Caki2 (cell line): ENCODE measurements around the gene TMEM120B. TPM values are rescaled to one million over a fixed set of nuclear protein-coding genes. Genes with fewer than 3 reads are reported as not detected.
"Not testable (repeated sequence)": the region's sequence is repeated elsewhere in the genome, so short reads cannot be mapped to it uniquely, and the experiment has no call there.

ENCODE experiments used
- DNase-seq: peaks from one replicate; pipeline ENCODE4 v3.0.0-alpha.2; 2015; ENCODE audit warnings: low read depth
- in situ Hi-C: cut with HindIII; loops from 2 replicates; pipeline ENCODE4 v1.10.0; 2016; ENCODE audit warnings: low sequenced_read_pairs, low pct_unique_long_range_greater_than_20kb, mixed read lengths
- total RNA-seq: library from RNA; depleted of rRNA; stranded (reverse); fragments of >200 nt; shearing (Covaris generic); gene quantifications from 2 replicates; pipeline ENCODE4 v1.2.3, GENCODE V29; 2014; ENCODE audit warnings: low replicate concordance

TMEM120B gene
- total RNA-seq, 1 experiment from 2014 or later: 9.6 TPM

GRCh38 chr12:121781998-121782979 lies 69.7 kb downstream of the TMEM120B start:
- no peak for DNase-seq
- in situ Hi-C loops: no loop called here

DNA sequence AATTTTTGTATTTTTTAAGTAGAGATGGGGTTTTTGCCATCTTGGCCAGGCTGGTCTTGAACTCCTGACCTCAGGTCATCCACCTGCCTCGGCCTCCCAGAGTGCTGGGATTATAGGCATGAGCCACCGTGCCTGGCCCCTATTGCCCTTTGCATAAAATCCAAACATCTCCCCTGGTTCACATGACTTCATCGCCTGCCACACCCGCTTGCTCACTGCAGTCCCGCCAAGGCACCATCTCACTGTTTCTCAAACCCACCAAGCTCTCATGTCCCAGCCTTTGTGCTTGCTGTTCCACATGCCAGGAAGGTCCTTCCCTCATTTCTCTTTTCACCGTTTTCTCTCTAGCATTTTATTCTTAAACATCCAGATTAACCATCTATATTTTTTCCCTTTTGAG lies 71.2 kb downstream of the TMEM120B start:
- peak; percentile 63 for DNase-seq
- in situ Hi-C loops: no loop called here

DNA sequence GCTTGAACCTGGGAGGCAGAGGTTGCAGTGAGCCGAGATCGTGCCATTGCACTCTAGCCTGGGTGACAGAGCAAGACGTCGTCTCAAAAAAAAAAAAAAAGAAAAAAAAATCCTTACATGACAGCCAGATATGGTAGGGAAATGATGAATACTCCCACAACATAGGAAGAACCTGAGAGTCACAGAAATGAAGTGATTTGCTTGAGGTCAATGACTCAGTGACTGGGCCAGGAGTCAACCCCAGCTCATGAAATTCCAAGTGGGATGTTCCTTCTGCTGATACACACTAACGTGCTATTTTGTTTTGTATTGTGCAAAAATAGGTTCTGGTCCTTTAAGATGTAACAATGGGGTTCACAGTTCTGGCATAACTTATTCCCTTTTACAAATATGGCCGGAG lies 71.9 kb downstream of the TMEM120B start:
- DNase-seq: peak; percentile 89
- in situ Hi-C loops: no loop called here

- in situ Hi-C loops: no loop called here
- DNase-seq: peak; percentile 95
Observed at GRCh38 chr12:121786440-121786825, 73.9 kb downstream of the TMEM120B start.

DNA sequence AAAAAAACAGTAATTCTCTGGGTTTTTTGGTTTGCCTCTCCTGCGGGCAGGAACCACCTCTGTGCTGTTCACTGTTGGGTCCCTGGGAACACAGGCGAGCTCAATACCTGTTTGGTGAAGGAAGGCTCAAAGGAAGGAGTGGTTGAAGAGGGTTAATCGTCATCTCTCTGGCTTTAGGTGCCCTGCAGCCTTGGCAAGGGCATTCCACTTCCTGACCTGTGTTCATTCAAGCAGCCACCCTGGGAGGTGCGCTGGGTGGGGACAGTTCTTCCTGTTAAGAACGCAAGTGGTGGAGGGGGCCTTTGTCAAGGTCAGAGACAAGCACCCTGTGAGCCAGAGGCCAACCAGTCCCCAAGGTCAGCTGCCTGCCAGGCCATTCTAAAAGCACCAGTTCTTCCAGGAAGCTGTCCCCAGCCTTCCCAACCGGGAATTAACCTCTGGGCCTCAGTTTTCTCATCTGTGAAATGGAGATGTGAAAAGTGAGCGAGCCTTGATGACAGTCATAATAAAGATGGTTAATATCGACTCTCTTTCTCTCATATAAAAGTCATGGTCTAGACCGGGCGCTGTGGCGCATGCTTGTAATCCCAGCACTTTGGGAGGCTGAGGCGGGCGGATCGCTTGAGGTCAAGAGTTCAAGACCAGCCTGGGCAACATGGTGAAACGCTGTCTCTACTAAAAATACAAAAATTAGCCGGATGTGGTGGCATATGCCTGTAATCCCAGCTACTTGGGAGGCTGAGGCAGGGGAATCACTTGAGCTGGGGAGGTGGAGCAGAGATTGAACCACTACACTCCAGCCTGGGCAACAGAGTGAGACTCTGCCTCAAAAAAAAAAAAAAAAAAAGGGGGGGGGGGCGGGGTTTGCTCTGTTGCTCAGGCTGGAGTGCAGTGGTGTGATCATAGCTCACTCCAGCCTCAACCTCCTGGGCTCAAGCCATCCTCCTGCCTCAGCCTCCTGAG lies 74.8 kb downstream of the TMEM120B start:
- DNase-seq: no peak
- in situ Hi-C loops: no loop called here

GRCh38 chr12:121788176-121788818 lies 75.7 kb downstream of the TMEM120B start:
- DNase-seq: no peak
- in situ Hi-C loops: no loop called here

- in situ Hi-C loops: no loop called here
- no peak for DNase-seq
Observed at GRCh38 chr12:121789233-121789781, 76.8 kb downstream of the TMEM120B start.

- peak; percentile 85 for DNase-seq
- in situ Hi-C loops: no loop called here
Observed at GRCh38 chr12:121789800-121790728, 77.5 kb downstream of the TMEM120B start.

DNA sequence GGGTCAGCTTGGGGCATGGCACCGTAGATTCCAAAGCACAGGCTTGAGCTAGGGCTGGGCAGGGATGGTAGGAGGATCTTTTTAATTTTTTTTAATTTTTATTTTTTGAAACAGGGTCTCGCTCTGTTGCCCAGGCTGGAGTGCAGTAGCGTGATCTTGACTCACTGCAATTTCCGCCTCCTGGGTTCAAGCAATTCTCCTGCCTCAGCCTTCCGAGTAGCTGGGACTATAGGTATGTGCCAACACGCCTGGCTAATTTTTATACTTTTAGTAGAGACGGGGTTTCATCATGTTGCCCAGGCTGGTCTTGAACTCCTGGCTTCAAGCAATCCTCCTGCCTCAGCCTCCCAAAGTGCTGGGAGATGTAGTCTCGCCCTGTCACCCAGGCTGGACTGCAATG lies 78.2 kb downstream of the TMEM120B start:
- in situ Hi-C loops, DNase-seq: not testable (repeated sequence)

GRCh38 chr12:121791671-121792551 lies 79.4 kb downstream of the TMEM120B start:
- in situ Hi-C loops: no loop called here

DNA sequence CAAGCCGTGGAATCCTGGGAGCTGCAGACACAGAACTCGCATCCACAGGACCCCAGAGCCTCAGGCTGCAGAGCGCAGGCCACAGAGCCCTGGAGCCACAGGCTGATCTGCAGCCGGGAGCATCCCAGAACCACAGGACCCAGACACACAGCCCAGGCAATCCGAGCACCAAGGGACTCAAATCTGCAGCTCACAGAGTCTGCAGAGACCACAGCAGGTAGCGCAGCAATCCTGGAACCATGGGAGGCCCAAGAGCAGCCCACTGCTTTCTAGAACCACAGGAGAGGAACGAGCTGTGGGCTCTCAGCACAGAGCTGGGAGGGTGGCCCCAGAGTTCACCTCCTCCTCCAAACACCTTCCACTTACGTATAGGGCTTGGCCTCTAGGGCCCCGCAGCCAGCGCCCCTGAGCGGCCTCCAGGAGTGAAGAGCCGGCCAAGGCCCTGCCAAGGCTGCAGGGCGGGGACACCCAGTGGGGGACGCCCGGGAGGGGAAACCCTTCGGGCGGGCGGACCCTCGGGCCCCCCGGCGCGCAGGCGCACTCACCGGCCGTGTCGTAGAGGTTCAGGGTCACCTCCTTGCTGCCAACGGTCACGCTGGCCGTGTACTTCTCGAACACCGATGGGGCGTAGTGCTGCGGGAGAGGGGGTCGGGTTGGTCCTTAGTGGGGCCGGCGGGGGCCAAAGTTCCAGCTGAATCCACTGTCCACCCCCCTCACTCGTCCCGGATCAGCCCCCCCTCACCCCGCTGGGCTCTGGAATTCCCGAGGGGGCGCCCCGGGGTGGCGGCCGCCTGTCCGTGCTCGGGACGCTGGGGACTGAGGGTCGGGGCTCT lies 80.3 kb downstream of the TMEM120B start:
- in situ Hi-C loops: no loop called here
- DNase-seq: peak; percentile 67

More at GRCh38 chr12:121791671-121792551, 79.4 kb downstream of the TMEM120B start:
- DNase-seq: peak; percentile 91

- DNase-seq: no peak
- in situ Hi-C loops: no loop called here
Observed at GRCh38 chr12:121793440-121793837, 80.9 kb downstream of the TMEM120B start, which contains the start of gene RHOF. TSS of gene RHOF (minus strand) at chr12:121793688. CDS start at chr12:121793633, 55 bp downstream.

- DNase-seq: peak; percentile 98
- in situ Hi-C loops: no loop called here
Observed at GRCh38 chr12:121793838-121794533, 81.4 kb downstream of the TMEM120B start.

DNA sequence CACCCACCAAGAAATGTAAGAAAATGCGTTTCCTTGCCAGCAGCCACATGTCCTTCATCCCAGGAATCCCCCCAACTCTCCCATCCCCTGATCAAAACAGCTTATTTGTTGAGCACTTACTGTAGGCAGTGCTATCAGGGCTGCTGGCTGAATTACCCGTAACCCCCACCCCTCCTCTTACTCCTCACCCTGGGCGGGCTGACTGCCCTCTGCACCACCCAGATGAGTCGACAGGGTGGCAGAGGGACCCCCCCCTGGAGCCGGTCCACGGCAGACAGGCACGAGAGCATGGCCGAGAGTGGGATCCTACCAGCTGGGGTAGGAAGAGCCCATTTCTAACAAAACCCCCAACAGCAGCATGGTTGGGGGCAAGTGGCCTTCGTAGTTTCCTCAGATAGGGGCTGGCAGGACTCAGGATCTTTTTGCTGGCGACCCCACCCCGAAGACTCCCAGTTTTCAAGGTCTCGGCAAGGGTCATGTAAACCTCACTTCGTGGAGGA lies 82.0 kb downstream of the TMEM120B start:
- DNase-seq: no peak
- in situ Hi-C loops: no loop called here
